HG03575 (cell line): ENCODE data around the gene CBFA2T3.

Experiments
- ATAC-seq: cut with Tn5 transposase; IDR thresholded peaks from one replicate; pipeline ENCODE4 v1.9.1; 2021; ENCODE audit not compliant: unreplicated experiment, insufficient number of reproducible peaks, low FRiP score; ENCODE audit errors: extremely low read depth

CBFA2T3 gene

GRCh38 chr16:88966986-88967829 lies 9.8 kb downstream of the CBFA2T3 start:
- no peak for ATAC-seq

- no peak for ATAC-seq
These were observed 11.1 kb downstream of the CBFA2T3 start for GRCh38 chr16:88965826-88966480.

- no peak for ATAC-seq
These were observed 11.6 kb downstream of the CBFA2T3 start for GRCh38 chr16:88965411-88965810.

- ATAC-seq = no peak
These were observed 12.4 kb downstream of the CBFA2T3 start for GRCh38 chr16:88964636-88965035.

GRCh38 chr16:88963583-88963982 lies 13.4 kb downstream of the CBFA2T3 start:
- ATAC-seq = no peak

GRCh38 chr16:88962478-88963152 lies 14.4 kb downstream of the CBFA2T3 start:
- ATAC-seq = no peak

DNA sequence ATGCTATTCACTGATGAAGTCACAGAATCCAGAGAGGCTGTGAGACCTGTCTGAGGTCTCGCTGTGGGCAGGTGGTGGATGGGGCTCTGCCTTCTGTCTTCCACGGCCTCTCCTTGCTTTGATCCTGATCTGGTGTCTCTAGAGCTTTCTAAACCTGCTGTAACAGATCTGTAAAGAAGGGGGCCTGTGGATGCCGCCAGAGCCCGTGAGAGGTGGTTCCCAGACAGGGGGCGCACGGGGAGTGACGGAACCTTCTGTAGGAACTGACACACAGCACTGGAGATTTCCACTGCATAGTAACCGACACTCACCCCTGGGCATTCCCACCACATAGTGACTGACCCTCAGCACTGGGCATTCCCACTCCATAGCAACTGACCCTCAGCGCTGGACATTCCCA lies 16.0 kb downstream of the CBFA2T3 start:
- no peak for ATAC-seq

DNA sequence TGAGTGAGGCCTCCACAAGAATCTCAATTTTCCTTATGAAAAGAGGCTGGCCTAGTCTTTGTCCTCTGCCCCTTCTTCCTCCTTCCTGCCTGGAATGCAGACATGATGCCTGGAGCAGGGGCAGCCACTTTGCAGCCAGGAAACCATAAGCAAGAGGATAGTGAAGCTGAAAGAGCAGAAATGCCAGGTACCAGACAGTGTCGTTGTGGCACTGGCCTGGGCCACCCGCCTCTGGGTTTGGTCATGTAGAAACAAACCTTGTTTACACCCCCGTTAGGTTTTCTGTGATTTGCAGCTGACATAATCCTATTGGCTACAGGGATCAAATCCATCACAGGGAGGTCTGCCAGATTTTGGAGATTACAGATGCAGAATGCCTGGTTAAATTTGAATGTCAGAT lies 16.5 kb downstream of the CBFA2T3 start:
- no peak for ATAC-seq

- ATAC-seq = no peak
These were observed 18.0 kb downstream of the CBFA2T3 start for GRCh38 chr16:88959022-88959421.

DNA sequence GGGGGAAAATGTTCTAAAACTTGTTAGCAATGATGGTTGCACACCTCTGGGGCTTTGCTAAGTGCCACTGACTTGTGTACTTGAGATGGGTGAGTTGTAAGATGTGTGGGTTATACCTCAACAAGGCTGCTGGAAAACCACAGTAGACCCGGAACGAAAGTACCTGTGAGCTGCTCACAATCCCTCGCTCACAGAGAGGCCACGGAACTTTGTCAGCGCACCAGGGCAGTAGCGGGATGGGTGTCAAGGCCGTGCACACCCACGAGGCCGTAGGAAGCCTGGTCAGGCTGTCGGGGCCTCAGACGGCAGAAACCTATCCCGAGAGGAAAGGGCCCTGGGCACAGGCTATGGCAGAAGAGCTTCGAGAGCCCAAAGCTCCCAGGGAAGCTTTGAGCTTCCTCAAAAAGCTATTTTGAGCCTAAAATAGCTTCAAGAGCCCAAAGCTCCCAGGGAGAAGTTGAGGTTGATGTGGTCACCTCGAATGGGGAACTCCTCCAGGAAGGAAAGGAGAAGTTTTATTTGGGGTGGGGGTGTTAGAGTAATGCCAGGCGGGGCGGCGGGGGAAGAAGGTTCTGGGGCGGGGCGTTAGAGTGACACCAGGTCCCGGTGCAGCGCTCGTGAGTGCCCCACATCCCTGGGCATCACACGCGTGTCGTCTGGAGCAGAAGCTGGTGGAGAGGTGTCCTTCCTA lies 19.0 kb downstream of the CBFA2T3 start:
- ATAC-seq = no peak

DNA sequence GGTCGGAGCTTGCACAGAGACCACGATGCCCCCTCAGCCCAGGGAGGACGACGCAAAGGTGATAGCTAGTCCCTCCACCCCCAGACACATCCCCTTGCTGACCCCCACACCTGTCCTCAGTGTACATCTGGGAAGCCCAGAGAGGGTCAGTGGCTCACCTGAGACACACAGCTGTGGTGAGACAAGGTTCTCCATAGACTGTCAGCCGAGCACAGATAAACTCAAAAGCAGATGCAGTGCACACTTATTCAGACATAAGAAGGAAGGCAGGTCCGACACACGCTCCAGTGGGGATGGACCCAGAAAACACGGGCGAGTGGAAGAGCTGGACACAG lies 19.6 kb downstream of the CBFA2T3 start:
- no peak for ATAC-seq

GRCh38 chr16:88956546-88957432 lies 20.2 kb downstream of the CBFA2T3 start:
- ATAC-seq = no peak

DNA sequence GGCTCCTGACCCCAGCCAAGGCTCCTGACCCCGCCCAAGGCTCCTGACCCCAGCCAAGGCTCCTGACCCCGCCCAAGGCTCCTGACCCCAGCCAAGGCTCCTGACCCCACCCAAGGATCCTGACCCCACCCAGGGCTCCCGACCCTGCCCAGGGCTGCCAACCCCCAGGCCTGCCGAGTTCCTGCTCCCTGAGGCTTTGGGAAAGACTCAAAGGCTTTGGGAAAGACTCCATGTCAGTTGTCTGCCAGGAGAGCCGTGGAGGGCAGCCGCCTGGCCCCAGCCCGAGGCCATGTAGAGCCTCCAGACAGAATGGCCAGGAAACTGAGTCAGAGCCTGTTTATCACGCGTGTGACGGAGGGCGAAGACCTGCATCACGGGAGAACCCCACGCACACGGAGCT lies 21.1 kb downstream of the CBFA2T3 start:
- ATAC-seq = no peak

DNA sequence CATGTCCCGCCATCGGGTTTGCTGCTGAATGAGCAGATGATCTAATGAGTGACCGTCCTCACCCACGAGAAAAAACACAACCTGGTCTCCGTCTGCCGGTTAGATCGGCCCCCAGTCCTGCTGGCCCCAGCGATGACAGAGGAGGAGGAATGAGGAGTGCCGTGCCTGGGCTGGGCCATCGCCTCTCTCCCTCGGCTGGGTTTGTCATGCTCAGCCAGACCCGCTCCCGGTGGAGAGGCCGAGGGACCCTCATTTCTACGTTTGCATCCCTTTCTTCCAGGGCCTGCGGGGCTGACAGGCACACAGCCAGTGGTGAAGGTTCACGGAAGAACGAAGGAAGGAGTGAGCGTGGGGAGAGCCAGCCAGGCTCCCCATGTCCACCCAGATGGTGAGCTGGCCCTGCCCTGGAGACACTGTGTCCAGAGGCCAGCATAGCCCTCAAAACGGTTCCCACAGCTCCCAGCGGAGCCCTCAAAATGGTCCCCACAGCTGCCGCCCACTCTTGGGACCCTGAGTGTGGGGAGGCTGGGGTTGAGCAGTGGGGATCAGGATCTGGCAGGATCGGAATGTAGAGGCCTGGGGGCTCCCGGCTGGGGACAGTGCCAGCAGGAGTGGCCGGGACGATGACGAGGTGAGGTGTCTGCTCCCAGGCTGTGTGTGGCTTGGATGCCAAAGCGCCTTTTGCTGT lies 23.9 kb downstream of the CBFA2T3 start:
- ATAC-seq = no peak

- no peak for ATAC-seq
These were observed 25.0 kb downstream of the CBFA2T3 start for GRCh38 chr16:88951989-88952388.

DNA sequence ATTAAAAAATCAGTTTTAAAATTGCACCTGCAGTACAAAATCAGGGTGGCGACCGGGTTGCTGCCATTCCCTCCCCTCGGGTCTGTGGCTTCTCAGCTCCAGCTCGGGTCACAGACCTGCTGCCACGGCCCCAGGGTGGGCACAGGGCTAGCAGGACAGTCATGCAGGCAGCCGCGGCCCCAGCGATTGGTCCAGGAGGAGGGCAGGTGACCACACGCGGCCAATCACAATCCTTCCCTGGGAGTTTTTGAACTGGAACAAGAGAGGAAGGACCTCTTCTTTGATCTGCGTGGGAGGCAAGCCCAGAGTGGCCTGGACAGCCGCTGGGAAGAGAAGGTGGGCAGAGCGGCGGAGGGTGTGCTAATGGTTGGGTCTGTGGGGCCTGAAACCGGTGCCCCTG lies 25.5 kb downstream of the CBFA2T3 start:
- no peak for ATAC-seq

DNA sequence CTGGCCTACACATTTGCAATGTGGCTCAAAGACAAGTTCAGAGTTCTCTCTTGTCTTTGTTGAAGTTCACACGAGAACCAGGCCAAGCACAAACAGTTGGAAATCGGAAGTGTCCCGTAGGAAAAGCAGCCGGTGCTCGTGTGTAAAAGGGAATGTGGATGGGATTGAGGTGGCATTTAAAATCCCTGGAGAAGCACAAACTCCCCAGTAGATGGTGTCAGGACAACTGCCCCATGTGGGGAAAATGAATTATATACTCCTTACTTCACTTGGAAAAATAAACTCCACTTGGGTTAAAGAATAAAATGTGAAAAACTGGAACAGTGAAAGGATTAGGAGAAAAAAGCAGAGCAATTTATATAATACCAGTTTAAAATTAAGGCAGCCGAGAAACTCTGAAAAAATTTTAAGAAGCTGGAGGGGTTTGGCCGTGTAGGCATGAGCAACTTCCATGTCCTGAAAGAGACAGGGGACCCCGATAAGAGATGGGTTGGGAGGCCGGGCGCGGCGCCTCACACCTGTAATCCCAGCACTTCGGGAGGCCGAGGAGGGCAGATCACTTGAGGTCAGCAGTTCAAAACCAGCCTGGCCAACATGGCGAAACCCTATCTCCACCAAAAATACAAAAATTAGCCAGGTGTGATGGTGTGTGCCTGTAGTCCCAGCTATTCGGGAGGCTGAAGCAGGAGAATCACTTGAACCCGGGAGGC lies 28.1 kb downstream of the CBFA2T3 start:
- ATAC-seq = no peak

DNA sequence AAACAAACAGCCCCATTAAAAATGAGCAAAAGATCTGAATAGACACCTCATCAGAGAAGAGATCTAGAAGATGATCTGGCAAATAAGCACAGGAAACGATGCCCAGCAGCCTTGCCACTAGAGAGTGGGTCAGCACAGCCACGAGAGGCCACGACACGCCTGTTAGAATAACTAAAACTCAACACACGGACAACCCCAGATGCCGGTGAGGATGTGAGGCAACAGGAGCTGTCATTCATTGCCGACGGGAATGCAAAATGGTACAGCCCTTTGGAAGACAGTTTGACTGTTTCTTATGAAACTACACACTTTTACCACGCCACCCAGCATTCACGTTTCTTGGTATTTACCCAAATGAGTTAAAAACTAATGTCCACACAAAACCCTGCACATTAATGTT lies 31.5 kb downstream of the CBFA2T3 start:
- no peak for ATAC-seq
